ENCODE results near the gene TNFRSF4. TPM values are rescaled to one million over a fixed set of nuclear protein-coding genes. Genes with fewer than 3 reads are reported as not detected.
A peak's percentile ranks its signal among the peaks of the same experiment; 100 is the strongest.

The TNFRSF4 gene
- total RNA-seq, 3 donors from 2014 or later (not counting 1 experiment from before 2014, with no cell fraction given), result 14.3 to 26.5 (median 15.7) TPM

GRCh38 chr1:1170215-1171091 is 43.5 kb downstream of the TNFRSF4 start:
- Histone ChIP-seq H3K4me1 (ENCODE audit: control insufficient read depth, insufficient read depth, low read length) (peaks cover 88% of the 10 kb centered on the region), H3K9me3 (ENCODE audit: control insufficient read depth, insufficient read depth, low read length) (no peaks in the 10 kb centered on the region), H3K27me3 (ENCODE audit: control insufficient read depth, insufficient read depth, low read length) (peaks cover 8% of the 10 kb centered on the region), H3K27ac (ENCODE audit: low read length) (no peak overlapping the region), H3K36me3 (ENCODE audit: control insufficient read depth, insufficient read depth, low read length) (no peaks in the 10 kb centered on the region), H3K4me3 (ENCODE audit: low read length) (no peak overlapping the region)
- DNase-seq (peak in 1 of 2 donors; percentile 14), ATAC-seq (no peak)
- no peaks in the 10 kb centered on the region for H3K36me3 Mint-ChIP-seq
- intact Hi-C loops (cut with micrococcal nuclease), result loop anchor here (5.0 kb wide), 1 partner anchor 37 kb away; the partner anchor contains the start of gene TNFRSF18
- H3K27ac Mint-ChIP-seq, result peak overlapping the region in 1 of 2 donors; percentile 25
- peaks cover 10 to 14% of the 10 kb centered on the region in 2 donors for H3K4me1 Mint-ChIP-seq
- H3K27me3 Mint-ChIP-seq (ENCODE audit: low read depth in 2 of 2), result peaks cover 0 to 18% of the 10 kb centered on the region in 2 donors
- WGBS (ENCODE audit: insufficient coverage), result 49% methylated on average over 23 of the region's 26 CpGs
- H3K9me3 Mint-ChIP-seq, result no peaks in the 10 kb centered on the region
- H3K4me3 Mint-ChIP-seq, result no peak overlapping the region
- TF ChIP-seq CTCF (IDR thresholded peaks at IDR 0.05), result no peak

- WGBS (ENCODE audit: insufficient coverage), result 72% methylated on average over 31 of the region's 32 CpGs
- peaks cover 0 to 18% of the 10 kb centered on the region in 2 donors for H3K27me3 Mint-ChIP-seq (ENCODE audit: low read depth in 2 of 2)
- no peak for TF ChIP-seq CTCF (IDR thresholded peaks at IDR 0.05)
- no peaks in the 10 kb centered on the region for H3K9me3 ChIP-seq (ENCODE audit: control insufficient read depth, insufficient read depth, low read length)
- no peak for ATAC-seq
- peaks cover 8% of the 10 kb centered on the region for H3K27me3 ChIP-seq (ENCODE audit: control insufficient read depth, insufficient read depth, low read length)
- H3K4me1 Mint-ChIP-seq, result peaks cover 11 to 18% of the 10 kb centered on the region in 2 donors
- no peak overlapping the region for H3K27ac ChIP-seq (ENCODE audit: low read length)
- H3K4me1 ChIP-seq (ENCODE audit: control insufficient read depth, insufficient read depth, low read length), result peaks cover 92% of the 10 kb centered on the region
- H3K9me3 Mint-ChIP-seq, result no peaks in the 10 kb centered on the region
- DNase-seq, result no peak
- no peaks in the 10 kb centered on the region for H3K36me3 Mint-ChIP-seq
- no peaks in the 10 kb centered on the region for H3K36me3 ChIP-seq (ENCODE audit: control insufficient read depth, insufficient read depth, low read length)
- H3K27ac Mint-ChIP-seq, result peak overlapping the region in 1 of 2 donors; percentile 25
- intact Hi-C loops (cut with micrococcal nuclease), result loop anchor here (5.0 kb wide), 1 partner anchor 38 kb away; the partner anchor contains the start of gene TNFRSF18
- no peak overlapping the region for H3K4me3 ChIP-seq (ENCODE audit: low read length)
- no peak overlapping the region for H3K4me3 Mint-ChIP-seq
Measured at GRCh38 chr1:1169429-1170214, 44.3 kb downstream of the TNFRSF4 start.

- no peaks in the 10 kb centered on the region for H3K36me3 Mint-ChIP-seq
- peaks cover 8% of the 10 kb centered on the region for H3K27me3 ChIP-seq (ENCODE audit: control insufficient read depth, insufficient read depth, low read length)
- H3K27ac Mint-ChIP-seq, result no peak overlapping the region
- intact Hi-C loops (cut with micrococcal nuclease), result no loop called here
- no peak overlapping the region for H3K4me3 ChIP-seq (ENCODE audit: low read length)
- peaks cover 0 to 18% of the 10 kb centered on the region in 2 donors for H3K27me3 Mint-ChIP-seq (ENCODE audit: low read depth in 2 of 2)
- ATAC-seq, result no peak
- no peak for TF ChIP-seq CTCF (IDR thresholded peaks at IDR 0.05)
- peaks cover 83% of the 10 kb centered on the region for H3K4me1 ChIP-seq (ENCODE audit: control insufficient read depth, insufficient read depth, low read length)
- H3K9me3 ChIP-seq (ENCODE audit: control insufficient read depth, insufficient read depth, low read length), result no peaks in the 10 kb centered on the region
- H3K9me3 Mint-ChIP-seq, result no peaks in the 10 kb centered on the region
- WGBS (ENCODE audit: insufficient coverage), result 84% methylated on average over 37 of the region's 37 CpGs
- no peak overlapping the region for H3K27ac ChIP-seq (ENCODE audit: low read length)
- H3K4me1 Mint-ChIP-seq, result peaks cover 11 to 18% of the 10 kb centered on the region in 2 donors
- no peaks in the 10 kb centered on the region for H3K36me3 ChIP-seq (ENCODE audit: control insufficient read depth, insufficient read depth, low read length)
- DNase-seq, result no peak
- H3K4me3 Mint-ChIP-seq, result no peak overlapping the region
Measured at GRCh38 chr1:1168451-1169411, 45.2 kb downstream of the TNFRSF4 start.
